HG02759 (cell line): Measurements from ENCODE around the gene PATE3.

ENCODE experiments used
- ATAC-seq: cut with Tn5 transposase; IDR thresholded peaks from one replicate; pipeline ENCODE4 v1.9.1; 2021; ENCODE audit warnings: mild to moderate bottlenecking, moderate library complexity; ENCODE audit not compliant: unreplicated experiment

PATE3 gene, protein sequence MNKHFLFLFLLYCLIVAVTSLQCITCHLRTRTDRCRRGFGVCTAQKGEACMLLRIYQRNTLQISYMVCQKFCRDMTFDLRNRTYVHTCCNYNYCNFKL

DNA sequence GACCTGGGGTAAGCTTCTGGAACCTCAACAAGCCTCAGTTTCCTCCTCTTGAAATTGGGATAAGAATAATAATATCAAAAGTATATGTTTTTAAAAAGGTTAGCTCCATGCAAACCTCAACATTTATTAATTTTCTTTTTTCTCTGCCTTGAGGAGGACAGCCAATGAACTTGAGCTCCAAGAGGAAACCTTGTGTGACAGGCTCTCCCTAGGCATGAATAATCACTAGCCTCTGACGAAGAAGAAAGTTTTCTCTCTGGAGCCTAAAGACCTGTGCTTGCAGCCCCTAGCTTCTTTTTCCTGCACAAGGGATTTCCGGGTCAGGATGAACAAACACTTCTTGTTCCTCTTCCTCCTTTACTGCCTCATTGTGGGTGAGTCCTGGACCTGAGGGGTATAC lies at the start of gene PATE3:
PATE3 (plus strand) TSS at position 301 of the 400 bp plus-strand sequence; CDS start at position 326, 25 bp downstream.
- no peak for ATAC-seq

- ATAC-seq: no peak
These were observed 47.3 kb upstream of the PATE3 start for GRCh38 chr11:125740617-125741016.

DNA sequence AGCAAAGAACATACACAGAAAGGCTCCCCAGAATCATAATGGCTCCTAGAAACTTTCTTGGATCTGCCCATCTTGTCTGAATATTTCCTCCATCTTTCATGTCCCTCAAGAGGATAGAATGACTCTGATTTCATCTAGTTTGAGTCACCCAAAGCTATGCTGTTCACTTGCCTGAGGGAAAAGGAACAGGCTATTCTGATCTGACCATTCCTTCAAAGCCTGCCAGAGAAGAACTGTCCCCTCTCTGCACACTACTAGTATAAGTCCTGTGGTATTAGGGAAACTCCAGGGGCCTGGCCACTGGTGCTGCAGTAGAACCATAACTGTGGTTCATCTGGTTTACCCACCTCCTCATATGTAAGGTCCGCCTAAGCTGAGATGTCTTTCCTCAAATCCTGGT lies 44.2 kb upstream of the PATE3 start:
- no peak for ATAC-seq

- ATAC-seq: no peak
These were observed 41.9 kb upstream of the PATE3 start, which contains the start of gene PATE1 for GRCh38 chr11:125745979-125746378. TSS of gene PATE1 (plus strand) at chr11:125746279. CDS start at chr11:125746305, 26 bp downstream.

GRCh38 chr11:125750629-125751028 lies 37.3 kb upstream of the PATE3 start:
- ATAC-seq: no peak

GRCh38 chr11:125756050-125756449 lies 31.9 kb upstream of the PATE3 start:
- ATAC-seq: no peak

DNA sequence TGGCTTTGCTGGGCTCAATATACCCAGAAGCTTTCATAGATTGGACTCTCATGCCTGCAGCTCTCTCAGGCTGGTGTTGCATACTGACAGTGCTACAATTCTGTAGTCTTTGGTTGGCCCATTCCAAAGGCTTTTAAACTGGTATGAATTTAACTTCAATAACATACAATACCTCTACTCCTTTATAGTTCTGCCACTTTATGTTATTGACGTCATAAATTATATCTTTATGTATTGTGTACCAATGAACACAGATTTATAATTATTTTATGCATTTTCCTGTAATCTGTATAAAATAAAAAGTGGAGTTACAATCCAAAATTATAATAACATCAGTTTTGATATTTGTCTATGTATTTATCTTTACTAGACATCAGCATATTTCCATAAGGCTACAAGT lies 25.5 kb upstream of the PATE3 start:
- ATAC-seq: no peak

DNA sequence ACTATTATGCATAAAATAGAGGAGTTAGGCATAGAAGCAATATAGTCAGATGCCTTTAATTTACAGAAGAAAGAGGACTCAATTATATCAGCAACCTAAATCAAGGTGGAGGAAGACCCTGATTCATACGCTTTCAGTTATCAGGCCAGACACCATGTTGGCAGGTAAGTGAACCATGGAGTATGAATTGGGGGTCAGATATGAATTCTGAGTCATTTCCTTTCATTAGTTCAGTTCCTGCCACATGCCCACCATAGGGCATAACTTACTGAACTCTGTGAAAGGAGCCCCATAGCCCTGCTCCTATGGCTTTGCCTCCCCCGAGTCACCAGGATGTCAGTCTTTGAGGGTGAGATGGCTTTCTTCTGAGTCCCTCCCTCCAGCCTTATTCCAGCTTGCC lies 24.4 kb upstream of the PATE3 start:
- ATAC-seq: no peak

DNA sequence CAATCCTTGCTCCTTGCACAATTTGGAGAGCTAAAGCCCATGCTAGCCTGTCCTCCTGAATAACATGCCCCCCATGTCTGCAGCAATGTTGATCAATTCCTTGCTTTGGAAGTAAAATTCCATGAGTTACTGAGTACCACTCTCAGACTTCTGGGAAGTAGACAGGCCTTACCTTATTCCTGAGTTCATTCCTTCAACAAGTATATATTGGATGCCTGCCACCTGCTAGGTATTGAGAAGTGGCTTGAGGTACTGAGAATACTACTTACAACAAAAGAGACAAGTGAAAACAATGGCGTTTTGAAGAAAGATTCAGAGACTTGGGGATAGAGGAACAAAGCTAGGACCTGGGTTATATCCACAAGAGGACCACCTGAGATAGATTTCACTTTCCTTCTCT lies 21.7 kb upstream of the PATE3 start:
- ATAC-seq: no peak

- no peak for ATAC-seq
These were observed 19.4 kb upstream of the PATE3 start for GRCh38 chr11:125768336-125769046.

DNA sequence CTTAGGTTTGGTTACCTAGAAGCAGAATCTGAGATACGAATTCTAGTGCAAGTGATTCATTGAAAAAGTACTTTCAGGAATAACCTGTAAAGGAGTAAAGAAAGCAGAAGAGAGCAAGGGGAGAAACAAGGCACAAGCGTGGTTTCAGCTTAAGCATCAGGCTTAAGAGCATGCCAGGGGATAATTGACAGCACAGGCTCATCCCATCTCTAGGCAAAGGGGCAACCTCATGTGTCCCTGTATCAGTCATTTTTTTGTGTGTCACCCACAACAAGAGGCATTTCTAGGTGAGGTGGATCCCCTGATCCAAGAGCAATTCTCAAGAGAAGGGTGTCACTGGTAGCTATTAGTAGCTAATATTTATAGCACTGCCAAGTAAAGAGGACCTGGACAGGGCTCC lies 17.3 kb upstream of the PATE3 start:
- no peak for ATAC-seq

DNA sequence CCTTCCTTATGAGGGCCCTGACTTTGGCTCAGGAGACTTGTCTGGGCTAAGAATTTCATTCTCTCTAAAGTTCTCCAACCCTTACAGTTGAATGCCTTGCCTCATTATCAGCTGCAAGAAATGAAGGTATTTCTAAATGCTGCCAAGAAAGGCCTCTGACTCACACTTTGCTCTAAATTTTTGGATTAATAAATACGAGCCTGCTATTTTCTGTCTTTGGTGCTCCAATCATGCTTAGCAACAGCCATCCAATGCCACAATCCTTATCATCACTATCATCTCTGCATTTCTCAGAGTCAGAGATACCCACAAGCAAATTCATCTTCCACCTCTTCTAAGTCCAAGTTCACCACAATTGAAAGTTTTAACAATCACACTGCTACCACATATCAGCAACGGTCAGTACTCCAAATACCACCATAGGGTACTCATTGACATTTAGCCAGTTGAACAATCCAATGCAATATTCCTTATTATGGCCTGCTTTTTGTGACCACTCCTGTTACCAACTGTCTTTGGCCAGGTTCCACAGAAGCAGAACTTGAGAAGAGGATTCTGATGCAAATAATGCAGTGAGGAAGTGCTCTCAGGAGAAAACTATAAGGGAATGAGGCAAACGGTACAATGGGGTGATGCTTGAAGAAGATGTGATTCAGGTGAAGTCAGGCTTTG lies 15.0 kb upstream of the PATE3 start:
- no peak for ATAC-seq

DNA sequence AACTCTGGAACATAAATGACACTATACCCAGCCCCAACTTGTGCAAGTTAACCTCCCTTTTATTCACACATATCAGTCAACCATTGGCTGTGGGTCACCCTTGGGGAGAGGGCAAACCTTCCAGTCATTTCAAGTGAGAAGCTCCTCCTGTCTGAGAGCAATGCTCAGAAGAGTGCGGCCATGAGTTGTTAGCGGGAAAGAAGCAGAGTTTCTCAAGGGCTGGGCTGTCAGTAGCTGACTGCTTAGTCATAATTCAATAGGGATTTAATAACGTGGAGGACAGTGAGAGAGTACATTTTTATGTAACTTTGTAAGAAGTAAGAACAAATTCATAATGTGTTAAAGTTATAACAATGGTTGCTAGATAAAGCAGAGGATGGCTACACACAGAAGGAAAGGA lies 14.4 kb upstream of the PATE3 start:
- no peak for ATAC-seq

GRCh38 chr11:125777309-125777708 lies 10.6 kb upstream of the PATE3 start:
- ATAC-seq: no peak

- no peak for ATAC-seq
These were observed 9.2 kb upstream of the PATE3 start, which contains the start of gene PATE2 for GRCh38 chr11:125778728-125779127. TSS of gene PATE2 (minus strand) at chr11:125778828. CDS start at chr11:125778773, 55 bp downstream.

- ATAC-seq: no peak
These were observed 3.2 kb upstream of the PATE3 start for GRCh38 chr11:125784678-125785077.

- ATAC-seq: no peak
These were observed 2.9 kb downstream of the PATE3 start for GRCh38 chr11:125790825-125791224.

DNA sequence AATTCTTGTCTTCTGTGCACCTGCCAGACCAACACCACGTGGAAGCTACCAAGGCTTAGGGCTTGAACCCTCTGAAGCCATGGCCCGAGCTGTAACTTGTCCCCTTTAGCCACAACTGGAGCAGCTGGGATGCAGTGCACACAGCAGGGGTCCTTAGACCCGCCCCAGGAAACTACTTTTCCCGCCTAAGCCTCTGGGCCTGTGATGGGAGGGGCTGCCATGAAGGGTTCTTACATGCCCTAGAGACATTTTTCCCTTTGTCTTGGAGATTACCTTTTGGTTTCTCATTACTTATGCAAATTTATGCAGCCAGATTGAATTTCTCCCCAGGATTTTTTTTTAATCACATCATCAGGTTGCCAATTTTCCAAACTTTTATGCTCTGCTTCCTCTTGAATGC lies 9.7 kb downstream of the PATE3 start:
- ATAC-seq: no peak

DNA sequence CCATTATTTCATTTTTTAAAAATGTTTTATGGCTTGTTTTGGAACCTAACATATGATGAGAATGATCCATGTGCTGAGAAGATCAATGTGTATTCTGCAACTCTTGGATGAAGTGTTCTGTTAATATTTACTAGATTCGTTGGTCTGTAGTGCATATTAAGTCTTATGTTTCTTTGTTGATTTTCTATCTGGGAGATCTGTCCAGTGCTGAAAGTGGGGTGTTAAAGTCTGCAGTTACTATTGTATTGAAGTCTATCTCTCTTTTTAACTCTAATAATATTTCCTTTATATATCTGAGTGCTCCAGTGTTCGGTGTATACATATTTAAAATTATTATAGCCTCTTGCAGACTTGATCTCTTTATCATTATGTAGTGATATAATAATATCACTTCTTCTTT lies 11.9 kb downstream of the PATE3 start:
- ATAC-seq: no peak

DNA sequence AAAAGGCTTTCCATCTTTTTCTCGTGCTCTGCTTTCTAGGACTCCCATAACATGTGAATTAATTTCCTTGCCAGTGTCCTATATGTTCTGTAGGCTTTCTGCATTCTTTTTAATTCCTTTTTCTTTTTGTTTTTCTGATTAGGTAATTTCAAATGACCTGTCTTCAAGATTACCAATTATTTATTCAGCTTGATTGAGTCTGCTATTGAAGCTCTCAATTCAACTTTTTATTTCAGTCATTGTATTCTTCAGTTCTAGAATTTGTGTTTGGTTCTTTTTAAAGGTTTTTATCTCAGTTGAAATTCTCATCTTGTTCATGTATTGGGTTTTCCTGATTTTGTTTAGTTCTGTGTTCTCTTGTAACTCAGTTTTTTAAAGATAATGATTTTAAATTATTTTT lies 14.5 kb downstream of the PATE3 start:
- ATAC-seq: no peak

DNA sequence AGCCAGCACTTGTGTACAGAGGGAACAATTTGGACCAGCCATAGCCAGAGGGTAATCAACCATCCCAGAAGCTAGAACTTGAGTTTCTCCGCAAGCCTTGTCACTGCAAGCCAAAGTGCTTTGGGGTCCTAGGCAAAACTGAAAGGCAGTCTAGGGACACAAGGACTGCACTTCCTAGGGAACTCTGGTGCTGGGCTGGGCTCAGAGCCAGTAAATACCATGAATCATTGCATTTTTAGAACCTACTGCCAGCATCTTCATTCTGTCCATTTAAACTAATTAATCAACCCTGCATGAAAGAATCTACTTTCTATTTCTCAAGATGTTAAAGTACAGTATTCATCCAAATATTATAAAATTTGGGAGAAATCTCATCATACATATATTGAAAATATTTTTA lies 20.0 kb downstream of the PATE3 start:
- ATAC-seq: no peak

DNA sequence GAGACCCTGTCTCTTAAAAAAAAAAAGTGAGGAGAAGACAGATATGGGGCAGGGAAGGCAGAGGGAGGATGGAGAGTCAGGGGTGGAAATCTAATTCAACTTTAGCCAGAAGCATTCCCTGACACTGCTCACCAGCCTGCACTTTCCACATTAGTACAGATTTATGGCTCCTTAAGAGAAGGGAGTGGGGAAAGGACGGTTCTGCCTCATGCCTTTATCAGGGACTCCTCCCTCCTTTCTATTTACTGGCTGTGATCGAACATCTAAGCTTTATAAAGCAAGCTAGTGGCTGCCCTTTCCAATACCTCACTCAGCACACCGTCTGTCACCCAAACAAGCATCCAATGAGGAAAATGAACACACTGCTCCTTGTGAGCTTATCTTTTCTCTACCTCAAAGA lies 45.1 kb downstream of the PATE3 start, which contains the start of gene PATE4:
PATE4 (plus strand) TSS at position 301 of the 400 bp plus-strand sequence; CDS start at position 345, 44 bp downstream.
- no peak for ATAC-seq
